GM12873 (cell line): ENCODE results near the gene ORAI3.

Experiments used
- TF ChIP-seq, protein P1 (sequence below): IDR thresholded peaks from 2 replicates; pipeline ENCODE4 v1.5.1; 2012; ENCODE audit warnings: low read depth, mild to moderate bottlenecking, moderate library complexity, low read length, control low read depth; ENCODE audit not compliant: insufficient read depth; ENCODE audit errors: missing control alignments

Gene ORAI3

DNA sequence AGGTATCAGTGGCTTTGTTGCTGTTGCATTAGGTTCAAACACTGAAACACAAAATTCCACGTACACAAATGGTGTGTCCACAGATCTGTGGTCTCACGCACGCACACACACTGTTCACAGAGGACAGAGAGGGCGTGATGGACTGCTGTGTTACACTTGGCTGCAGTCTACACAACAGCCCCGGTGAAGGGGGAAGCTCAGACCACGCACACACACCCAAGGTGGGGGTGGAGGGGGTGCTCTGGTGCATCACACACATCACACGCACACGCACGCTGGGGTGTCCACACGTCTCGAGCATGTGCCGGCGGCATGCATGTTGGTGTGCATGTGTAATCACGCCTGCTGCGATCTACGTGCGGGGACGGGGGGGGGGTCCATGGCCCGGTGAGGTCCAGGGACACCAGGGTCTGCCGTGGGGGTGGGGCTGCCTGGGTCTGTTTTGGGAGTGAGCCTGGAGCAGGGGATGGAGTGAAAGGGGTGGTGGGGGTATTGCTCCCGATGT lies 43.5 kb downstream of the ORAI3 start:
- TF ChIP-seq, protein P1, sequence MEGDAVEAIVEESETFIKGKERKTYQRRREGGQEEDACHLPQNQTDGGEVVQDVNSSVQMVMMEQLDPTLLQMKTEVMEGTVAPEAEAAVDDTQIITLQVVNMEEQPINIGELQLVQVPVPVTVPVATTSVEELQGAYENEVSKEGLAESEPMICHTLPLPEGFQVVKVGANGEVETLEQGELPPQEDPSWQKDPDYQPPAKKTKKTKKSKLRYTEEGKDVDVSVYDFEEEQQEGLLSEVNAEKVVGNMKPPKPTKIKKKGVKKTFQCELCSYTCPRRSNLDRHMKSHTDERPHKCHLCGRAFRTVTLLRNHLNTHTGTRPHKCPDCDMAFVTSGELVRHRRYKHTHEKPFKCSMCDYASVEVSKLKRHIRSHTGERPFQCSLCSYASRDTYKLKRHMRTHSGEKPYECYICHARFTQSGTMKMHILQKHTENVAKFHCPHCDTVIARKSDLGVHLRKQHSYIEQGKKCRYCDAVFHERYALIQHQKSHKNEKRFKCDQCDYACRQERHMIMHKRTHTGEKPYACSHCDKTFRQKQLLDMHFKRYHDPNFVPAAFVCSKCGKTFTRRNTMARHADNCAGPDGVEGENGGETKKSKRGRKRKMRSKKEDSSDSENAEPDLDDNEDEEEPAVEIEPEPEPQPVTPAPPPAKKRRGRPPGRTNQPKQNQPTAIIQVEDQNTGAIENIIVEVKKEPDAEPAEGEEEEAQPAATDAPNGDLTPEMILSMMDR = no peak

DNA sequence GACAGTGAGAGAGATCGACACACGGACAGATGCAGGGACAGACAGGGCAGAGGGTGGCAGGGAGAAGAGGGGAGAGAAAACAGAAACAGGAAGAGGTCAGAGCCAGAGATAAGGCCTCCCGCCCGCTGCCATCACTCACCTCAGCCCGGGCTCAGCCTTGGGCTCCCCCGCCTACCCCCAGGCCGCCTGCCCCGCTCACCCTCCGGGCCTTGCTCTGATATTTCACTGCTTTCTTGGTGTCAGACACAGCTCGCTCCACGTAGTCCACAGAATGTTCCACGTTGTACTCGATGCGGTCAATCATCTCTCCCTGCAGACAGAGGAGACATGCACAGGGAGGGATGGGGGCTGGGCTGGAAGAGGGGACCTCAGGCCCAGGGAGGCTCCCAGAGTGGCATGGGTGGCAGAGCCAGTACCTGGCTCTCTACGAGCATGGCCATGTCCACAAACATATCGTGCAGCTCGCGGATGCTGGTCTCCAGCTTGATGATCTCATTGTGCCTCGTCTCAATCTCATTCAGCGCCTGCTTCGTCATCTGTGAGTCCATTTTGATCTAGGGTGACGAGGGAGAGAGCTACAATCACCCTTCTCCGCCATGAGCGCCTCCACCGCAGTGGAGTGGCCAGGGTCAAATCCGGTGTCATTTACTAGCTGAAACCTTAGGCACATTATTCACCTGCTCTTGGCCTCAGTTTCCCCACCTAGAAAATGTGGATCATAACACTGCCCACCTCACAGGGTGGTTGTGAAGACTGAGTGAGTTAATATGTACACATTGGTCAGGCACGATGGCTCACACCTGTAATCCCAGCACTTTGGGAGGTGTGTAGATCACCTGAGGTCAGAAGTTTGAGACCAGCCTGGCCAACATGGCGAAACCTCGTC lies 44.3 kb downstream of the ORAI3 start:
- TF ChIP-seq, protein P1 = no peak

DNA sequence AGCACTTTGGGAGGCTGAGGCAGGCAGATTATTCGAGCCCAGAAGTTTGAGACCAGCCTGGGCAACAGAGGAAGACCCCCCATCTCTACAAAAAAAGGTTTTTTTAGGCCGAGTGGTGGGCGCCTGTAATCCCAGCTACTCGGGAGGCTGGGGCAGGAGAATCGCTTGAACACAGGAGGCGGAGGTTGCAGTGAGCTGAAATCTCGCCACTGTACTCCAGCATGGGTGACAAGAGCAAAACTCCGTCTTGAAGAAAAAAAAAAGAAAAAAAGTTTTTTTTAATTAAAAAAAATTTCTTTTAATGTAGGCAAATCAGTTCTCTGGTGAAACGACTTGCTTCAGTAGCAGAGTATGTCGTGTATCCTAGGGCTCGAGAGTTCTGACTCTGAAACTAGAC lies 47.1 kb downstream of the ORAI3 start:
- TF ChIP-seq, protein P1 = no peak

DNA sequence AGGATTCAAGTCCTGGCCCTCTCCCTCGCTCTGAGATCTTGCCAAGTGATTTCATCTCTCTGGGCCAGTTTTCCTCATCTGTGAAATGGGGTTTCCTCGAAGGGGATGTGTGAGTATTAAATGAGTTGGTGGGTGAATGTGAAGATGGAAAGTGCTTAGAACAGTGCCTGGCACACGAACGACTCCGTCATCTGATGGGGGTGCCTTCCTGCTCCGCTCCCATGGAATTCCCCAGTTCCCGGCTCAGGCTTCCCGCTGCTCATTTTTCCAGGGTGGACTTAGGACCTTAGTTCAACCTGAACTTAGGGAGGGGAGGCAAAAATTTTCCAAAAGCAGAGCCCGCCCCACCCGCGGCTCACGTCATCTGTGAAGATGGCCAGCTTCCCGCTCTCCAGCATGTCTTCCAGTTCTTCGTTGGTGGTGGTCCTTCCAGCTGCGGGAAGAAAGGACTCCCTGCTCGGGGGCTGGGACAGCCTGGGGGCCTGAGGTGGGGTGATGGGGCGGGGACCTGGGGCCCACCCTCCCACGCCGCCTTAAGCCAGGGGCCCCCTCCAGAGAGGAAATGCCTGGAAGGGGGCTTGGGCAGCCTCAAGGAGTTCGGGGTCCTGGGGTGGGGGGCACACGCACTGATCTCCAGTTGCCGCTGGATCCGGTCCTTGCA lies 47.6 kb downstream of the ORAI3 start:
- TF ChIP-seq, protein P1 = no peak

DNA sequence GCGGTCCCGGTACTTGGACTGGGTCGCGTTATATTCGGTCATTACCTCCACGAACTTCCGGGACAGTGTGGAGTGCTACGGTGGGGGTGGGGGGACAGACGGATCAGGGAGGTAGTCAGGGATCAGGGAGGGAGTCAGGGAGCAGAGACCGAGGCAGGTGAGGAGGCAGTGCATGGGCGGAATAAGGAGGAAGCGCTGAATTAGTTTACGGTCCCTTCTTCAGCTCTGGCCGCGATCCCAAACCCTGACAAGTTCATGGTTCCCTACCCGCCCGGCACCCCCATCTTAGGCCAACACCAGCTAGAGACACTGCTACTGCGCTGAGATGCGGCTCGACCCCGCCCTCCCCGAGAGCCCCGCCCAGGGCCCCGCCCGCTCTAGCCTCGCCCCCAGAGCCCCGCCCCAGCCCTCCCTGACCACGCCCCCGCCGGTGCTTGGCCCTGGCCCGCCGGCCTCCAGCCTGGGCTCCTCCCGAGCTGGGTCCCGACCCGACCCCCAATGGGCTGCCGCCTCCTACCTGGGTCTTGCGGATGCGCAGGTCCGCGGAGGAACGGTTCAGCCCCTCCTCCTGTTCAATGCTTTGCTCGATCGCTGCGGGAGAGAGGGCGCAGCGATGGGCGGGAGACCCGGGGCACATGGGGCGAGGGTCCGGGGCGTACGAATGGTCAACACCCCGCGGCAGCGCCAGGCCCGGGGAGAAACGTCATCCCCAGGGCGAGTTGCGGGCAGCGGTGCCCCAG lies 48.3 kb downstream of the ORAI3 start:
- TF ChIP-seq, protein P1 = no peak

DNA sequence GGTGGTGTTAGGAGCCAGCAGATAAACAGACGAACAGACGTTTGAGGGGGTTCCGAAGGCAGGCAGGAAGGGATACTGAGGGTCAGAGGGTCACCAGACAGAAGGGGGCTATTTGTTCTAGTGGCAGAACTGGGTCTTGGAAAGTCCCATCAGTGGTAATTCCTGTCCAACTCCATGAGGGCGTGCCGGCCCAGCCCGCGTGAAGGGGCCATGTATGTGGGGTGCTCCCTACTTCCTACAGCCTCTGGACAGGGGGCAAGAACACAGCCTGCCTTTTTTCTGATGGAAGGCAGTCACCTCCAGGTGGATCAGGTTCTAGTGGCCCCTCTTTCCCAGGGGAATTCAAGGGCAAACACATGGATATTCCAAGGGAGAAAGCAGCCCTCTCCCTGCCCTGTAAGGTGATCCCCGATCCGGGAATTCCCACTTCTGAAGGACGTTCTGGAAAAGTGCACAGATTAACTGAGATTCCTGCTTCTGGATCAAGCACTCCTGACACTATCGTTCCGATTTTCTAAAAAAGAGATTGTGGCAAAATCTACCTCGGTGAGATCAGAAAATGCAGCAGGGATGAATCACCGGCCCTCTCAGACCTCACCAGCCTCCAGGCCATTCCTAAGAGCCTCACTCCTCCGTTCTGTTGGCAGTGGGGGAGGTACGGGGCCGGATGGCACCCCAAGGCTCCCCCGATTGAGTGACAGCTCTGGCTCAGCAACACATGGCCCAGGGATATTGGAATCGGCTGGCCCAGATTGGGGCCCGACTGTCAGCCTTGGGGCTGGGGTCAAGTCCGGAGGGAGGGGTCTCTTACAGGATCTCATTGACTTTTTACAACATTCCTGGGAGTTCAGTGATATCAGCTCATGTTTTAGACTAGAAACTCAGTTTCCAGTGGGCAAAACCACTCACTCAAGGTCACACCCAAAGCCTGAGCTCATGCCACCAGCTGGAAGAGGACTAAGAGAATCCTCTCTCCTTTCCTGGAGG lies 49.1 kb downstream of the ORAI3 start:
- TF ChIP-seq, protein P1 = no peak
